ENCODE measurements around the gene SFI1. TPM values are rescaled to one million over a fixed set of nuclear protein-coding genes. Genes with fewer than 3 reads are reported as not detected.

The SFI1 gene
- total and polyA plus RNA-seq, 2 of the 8 experiments (the other 6 are each of a cell fraction or from before 2014, with no cell fraction given), result 10.4 to 30.1 TPM

DNA sequence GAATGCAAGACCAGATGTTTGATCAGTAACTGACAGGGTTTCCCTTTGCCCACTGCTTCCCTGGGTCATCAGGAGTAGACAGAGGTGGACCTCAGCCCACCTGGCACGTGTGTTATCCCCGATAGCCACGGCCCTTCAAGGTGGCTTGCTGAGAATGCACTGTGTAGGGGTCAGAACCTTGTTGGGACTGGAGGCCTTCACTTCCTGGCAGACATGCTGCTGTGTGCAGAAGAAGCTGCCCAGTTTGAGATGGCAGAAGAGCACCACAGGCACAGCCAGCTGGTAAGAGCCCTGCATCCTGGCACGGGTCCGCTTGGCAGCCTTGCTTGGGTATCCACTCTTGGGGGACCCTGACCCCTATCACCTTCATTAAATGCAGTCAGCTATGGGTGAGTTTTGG lies 81.8 kb downstream of the SFI1 start:
- no peak for TF ChIP-seq NRF1 (IDR thresholded peaks at IDR 0.05; ENCODE audit: low read depth, low read length)
- TF ChIP-seq RAD21 (IDR thresholded peaks at IDR 0.05 in 1 of 2, conservative IDR thresholded peaks at IDR 0.05 in 1 of 2; ENCODE audit: low read depth in 2 of 2, low read length in 2 of 2), result no peak
- TF ChIP-seq JUND (IDR thresholded peaks at IDR 0.05; ENCODE audit: low read length), result no peak
- no peak for TF ChIP-seq YY1 (IDR thresholded peaks at IDR 0.05; ENCODE audit: low read depth, low read length)
- no peak for TF ChIP-seq FOSL1 (IDR thresholded peaks at IDR 0.05; ENCODE audit: insufficient read depth, low read depth, low read length)
- TF ChIP-seq CHD2 (IDR thresholded peaks at IDR 0.05; ENCODE audit: low read length), result no peak
- TF ChIP-seq GABPA (IDR thresholded peaks at IDR 0.05; ENCODE audit: borderline replicate concordance, insufficient read depth, low read length), result no peak
- no peak for TF ChIP-seq ATF2 (IDR thresholded peaks at IDR 0.05; ENCODE audit: low read length)
- no peak for TF ChIP-seq POU5F1 (IDR thresholded peaks at IDR 0.05; ENCODE audit: low read depth, low read length)
- no peak for TF ChIP-seq POLR2AphosphoS5 (IDR thresholded peaks at IDR 0.05; ENCODE audit: low read depth, low read length)
- TF ChIP-seq SP4 (IDR thresholded peaks at IDR 0.05; ENCODE audit: low read length), result no peak
- TF ChIP-seq, protein P1, sequence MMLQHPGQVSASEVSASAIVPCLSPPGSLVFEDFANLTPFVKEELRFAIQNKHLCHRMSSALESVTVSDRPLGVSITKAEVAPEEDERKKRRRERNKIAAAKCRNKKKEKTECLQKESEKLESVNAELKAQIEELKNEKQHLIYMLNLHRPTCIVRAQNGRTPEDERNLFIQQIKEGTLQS (IDR thresholded peaks at IDR 0.05; ENCODE audit: insufficient read depth, low read depth, low read length), result no peak
- no peak for TF ChIP-seq CBX5 (IDR thresholded peaks at IDR 0.05; ENCODE audit: low read depth, low read length)
- Histone ChIP-seq H4K91ac (replicated peaks; ENCODE audit: insufficient read length, low read length) (no peak overlapping the region), H2BK5ac (ENCODE audit: low read depth, low read length) (no peak overlapping the region), H4K20me1 (replicated peaks in 1 of 2; ENCODE audit: control insufficient read depth in 1 of 2, insufficient read depth in 2 of 2, low read length in 2 of 2) (peaks cover 0 to 1% of the 10 kb centered on the region in 2 experiments), H3K23ac (ENCODE audit: insufficient read length) (no peak overlapping the region), H4K8ac (ENCODE audit: extremely low read depth, insufficient read depth, low read length) (no peak overlapping the region), H3K27ac (ENCODE audit: low read depth, low read length) (no peak overlapping the region), H3K4me2 (ENCODE audit: insufficient read depth in 1 of 2, low read depth in 2 of 2, low read length in 2 of 2) (no peak overlapping the region), H2AFZ (ENCODE audit: low read length) (no peak overlapping the region), H2BK15ac (ENCODE audit: low read length) (no peak overlapping the region), H3K4ac (replicated peaks; ENCODE audit: insufficient read length, low read depth, low read length) (no peak overlapping the region), H2BK120ac (replicated peaks; ENCODE audit: low read depth, low read length) (no peak overlapping the region), H3K18ac (ENCODE audit: extremely low read depth, low read length) (no peak overlapping the region), H3K23me2 (ENCODE audit: low read depth, low read length) (no peaks in the 10 kb centered on the region), H3K27me3 (replicated peaks in 1 of 4; ENCODE audit: control insufficient read depth in 3 of 4, extremely low read depth in 1 of 4, insufficient read depth in 3 of 4, low read length in 3 of 4) (no peaks in the 10 kb centered on the region), H3K9me3 (ENCODE audit: insufficient read depth in 2 of 2, low read depth in 1 of 2, low read length in 1 of 2) (no peaks in the 10 kb centered on the region), H3K9ac (replicated peaks in 1 of 4; ENCODE audit: extremely low read depth in 1 of 4, low read depth in 3 of 4, low read length in 3 of 4) (no peak overlapping the region), H2BK20ac (ENCODE audit: low read length) (no peak overlapping the region), H3K4me1 (replicated peaks in 1 of 4; ENCODE audit: control insufficient read depth in 3 of 4, insufficient read depth in 4 of 4, low read length in 3 of 4) (no peaks in the 10 kb centered on the region), H2AK5ac (ENCODE audit: low read depth, low read length) (no peak overlapping the region), H3K36me3 (ENCODE audit: control insufficient read depth in 2 of 4, insufficient read depth in 4 of 4, low read length in 3 of 4) (peaks cover 0 to 2% (median 0%) of the 10 kb centered on the region in 4 experiments; a peak in 1 of 8 replicates), H3K14ac (ENCODE audit: insufficient read length) (peak overlapping the region; percentile 81), H3K4me3 (ENCODE audit: extremely low read depth in 1 of 4, insufficient read depth in 2 of 4, low read depth in 3 of 4, low read length in 4 of 4) (no peak overlapping the region), H3K56ac (replicated peaks; ENCODE audit: insufficient read length, low read depth, low read length) (no peak overlapping the region), H3K79me2 (ENCODE audit: control insufficient read depth in 1 of 2, insufficient read depth in 2 of 2, low read length in 2 of 2) (no peaks in the 10 kb centered on the region), H3K79me1 (ENCODE audit: low read depth, low read length) (no peaks in the 10 kb centered on the region), H2BK12ac (ENCODE audit: low read depth, low read length) (no peak overlapping the region), H4K5ac (ENCODE audit: insufficient read length, low read depth, low read length) (no peak overlapping the region)
- ChIA-PET POLR2A (ENCODE audit: partially characterized antibody) (no interaction called here), CTCF (ENCODE audit: partially characterized antibody) (interaction anchor here (0.6 to 1.4 kb wide), 2 partner anchors 52 to 57 kb away, joined by 3 to 4 read pairs; no protein-coding TSS in a partner anchor)
- 93% methylated on average over 5 of the region's 5 CpGs; no CpG with 5 or more reads in 1 of the 2 experiments for WGBS, 2 experiments (ENCODE audit: extremely low coverage in 1 of 2, insufficient coverage in 1 of 2, insufficient read length in 1 of 2, insufficient replicate concordance in 2 of 2, low coverage in 1 of 2, low lambda C conversion rate in 2 of 2, missing lambda C conversion rate in 1 of 2)
- no peak for FAIRE-seq
- no peak for DNase-seq (ENCODE audit: low read depth in 1 of 2, low spot score in 2 of 2)
